Retinal pigment epithelial cell (primary cell): Measurements from ENCODE around the gene MAN1C1.

Source experiments
- DNase-seq: peaks from one replicate; pipeline ENCODE4 v3.0.0-alpha.2; 2010; ENCODE audit warnings: low read depth
- H3K4me3 ChIP-seq: 2 replicates; pipeline ENCODE4 v1.5.1; 2011; ENCODE audit warnings: mild to moderate bottlenecking, low read length, control low read depth, moderate library complexity
- TF ChIP-seq, protein P1 (sequence below): conservative IDR thresholded peaks from 2 replicates; pipeline ENCODE4 v1.5.1; 2011; ENCODE audit warnings: low read depth, low read length, control low read depth, inconsistent platforms

MAN1C1 gene

DNA sequence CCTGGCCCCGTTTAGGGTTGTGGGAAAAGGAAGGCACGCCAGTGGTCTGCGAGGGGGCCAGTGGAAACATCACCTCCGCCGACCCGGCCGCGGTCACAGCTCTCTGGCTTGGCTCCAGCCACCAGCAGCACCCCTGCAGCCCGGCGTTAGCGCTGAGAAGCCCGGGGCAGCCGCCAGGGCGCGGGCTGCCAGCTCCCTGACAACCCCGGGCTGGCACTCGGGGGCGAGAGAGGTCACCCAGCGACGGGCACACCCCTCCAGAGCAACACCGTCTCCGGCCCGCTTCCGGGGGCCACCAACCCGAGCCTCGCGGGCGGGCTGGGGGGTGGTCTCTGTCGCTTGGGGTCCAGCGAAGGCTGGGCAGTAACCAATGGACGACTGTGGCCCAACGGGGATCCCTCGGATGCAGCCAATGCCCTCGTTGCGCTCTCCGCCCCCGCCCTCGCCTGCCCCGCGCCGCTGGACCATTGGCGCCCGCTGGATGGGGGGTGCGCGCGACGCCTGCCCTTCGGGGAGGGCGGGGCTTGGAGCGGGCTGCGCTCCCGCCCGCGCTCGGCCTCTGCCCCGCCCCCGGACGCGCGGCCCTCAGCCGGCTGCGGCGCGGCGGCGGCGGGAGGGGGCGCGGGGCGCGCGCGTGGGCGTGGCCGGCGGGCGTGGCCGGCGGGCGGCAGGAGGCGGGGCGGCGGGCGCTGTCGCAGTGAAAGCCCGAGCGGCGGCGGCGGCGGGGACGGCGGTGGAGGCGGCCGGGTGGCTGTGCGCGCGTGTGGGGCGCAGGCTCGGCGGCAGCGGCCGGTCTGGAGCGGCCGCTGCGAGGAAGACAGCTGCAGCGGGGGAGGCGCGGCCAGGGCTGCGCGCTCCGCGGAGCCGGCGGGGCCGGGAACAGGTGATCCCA is at the start of gene MAN1C1:
Gene MAN1C1 (plus strand): TSS at position 697 of the 892 bp plus-strand sequence. CDS start 1,007 bp downstream, outside the sequence.
- TF ChIP-seq, protein P1, sequence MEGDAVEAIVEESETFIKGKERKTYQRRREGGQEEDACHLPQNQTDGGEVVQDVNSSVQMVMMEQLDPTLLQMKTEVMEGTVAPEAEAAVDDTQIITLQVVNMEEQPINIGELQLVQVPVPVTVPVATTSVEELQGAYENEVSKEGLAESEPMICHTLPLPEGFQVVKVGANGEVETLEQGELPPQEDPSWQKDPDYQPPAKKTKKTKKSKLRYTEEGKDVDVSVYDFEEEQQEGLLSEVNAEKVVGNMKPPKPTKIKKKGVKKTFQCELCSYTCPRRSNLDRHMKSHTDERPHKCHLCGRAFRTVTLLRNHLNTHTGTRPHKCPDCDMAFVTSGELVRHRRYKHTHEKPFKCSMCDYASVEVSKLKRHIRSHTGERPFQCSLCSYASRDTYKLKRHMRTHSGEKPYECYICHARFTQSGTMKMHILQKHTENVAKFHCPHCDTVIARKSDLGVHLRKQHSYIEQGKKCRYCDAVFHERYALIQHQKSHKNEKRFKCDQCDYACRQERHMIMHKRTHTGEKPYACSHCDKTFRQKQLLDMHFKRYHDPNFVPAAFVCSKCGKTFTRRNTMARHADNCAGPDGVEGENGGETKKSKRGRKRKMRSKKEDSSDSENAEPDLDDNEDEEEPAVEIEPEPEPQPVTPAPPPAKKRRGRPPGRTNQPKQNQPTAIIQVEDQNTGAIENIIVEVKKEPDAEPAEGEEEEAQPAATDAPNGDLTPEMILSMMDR, result peak; percentile 51
- peak; percentile 48 for DNase-seq
- H3K4me3 ChIP-seq, result peak within 1 kb of the TSS; percentile 60

DNA sequence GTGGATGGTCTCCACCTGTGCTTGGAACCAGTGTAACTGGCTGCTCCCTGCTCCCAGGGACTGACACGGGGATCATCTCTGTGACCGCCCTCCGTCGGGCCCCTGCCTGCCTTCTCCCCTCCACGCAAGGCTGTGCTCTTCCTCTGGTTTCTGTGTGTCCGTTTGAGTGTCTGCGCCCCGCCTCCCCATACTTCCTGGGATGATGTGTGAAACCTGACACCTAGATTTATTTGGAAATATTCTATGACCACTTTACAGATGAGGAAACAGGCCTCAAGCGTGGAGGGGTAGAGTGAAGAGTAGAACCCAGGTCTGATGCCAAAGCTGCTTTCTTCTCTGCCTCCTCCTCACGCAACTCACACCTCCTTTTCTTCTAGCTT is 48.9 kb upstream of the MAN1C1 start:
- no peak for DNase-seq
- H3K4me3 ChIP-seq, result no peak overlapping the region
- TF ChIP-seq, protein P1, result no peak

DNA sequence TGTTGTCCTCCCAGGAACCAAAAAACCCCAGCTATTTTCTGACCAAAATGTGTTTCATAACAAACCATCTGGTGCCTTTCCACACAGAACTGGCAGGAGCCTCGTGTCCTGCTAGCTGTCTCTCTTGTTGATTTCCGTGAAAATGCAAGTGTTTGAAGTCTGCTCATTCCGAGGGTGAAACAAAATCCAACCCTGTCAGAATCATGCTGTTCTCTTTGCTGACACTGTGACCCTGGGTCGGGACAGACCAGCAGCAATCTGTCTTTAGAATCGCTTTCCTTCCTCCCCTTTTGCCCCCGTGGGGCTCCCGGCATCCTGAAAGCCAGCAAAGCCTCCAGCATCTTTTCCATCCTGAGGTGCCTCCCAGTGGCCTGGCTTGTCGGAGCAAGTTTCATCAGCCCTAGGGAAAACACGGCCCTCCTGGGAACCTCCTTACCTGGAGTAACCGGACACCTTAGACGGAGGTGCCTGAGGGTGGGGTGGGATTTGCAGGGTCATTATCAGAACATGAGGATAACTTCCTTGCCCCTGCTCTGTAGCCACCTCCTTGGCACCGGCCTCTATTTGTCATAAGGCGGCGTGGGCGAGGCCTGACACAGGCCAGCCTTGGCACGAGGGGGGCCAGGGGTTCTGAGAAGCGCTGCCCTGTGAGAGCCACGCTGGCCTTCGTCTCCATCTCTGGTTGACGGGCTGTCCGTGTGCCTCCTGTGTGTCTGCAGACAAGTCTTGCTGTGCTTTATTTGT is 48.3 kb upstream of the MAN1C1 start:
- DNase-seq, result no peak
- H3K4me3 ChIP-seq, result no peak overlapping the region
- TF ChIP-seq, protein P1, result peak; percentile 19

DNA sequence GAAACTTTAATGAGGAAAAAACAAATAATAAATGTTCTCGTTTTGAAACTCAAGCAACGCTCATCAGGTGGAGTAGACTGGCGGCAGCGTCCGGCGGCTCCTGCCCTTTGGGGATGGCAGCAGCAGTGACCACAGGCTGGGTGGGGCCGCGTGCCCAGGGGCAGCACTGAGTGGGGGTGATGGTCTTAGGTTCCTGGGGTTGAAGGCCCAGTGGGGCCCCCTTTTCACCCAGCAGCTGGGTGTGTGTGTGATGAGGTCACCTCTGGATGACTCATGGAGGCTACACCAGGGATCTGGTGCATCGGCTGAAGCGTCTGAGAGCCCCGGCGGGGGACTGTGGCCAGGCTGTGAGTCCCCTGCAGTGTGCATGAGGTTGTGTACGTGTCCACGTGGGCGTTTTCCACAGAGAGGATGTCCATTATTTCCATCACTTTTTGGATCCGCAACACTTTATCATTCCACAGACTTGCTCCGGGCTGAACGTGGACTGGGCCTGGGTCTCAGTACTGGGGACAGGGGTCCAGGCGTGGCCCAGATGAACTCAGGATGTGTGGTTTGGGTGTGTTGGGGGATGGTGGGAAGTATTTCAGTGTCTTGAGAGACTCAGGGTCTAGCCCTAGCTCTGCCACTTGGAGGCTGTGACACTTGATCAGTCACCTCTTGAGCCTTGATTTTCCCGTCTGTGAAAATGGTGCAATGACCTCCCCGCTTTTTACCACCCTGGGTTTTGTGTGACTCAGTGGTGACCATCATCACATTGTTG is 47.6 kb upstream of the MAN1C1 start:
- peak; percentile 76 for DNase-seq
- H3K4me3 ChIP-seq, result no peak overlapping the region
- TF ChIP-seq, protein P1, result no peak

DNA sequence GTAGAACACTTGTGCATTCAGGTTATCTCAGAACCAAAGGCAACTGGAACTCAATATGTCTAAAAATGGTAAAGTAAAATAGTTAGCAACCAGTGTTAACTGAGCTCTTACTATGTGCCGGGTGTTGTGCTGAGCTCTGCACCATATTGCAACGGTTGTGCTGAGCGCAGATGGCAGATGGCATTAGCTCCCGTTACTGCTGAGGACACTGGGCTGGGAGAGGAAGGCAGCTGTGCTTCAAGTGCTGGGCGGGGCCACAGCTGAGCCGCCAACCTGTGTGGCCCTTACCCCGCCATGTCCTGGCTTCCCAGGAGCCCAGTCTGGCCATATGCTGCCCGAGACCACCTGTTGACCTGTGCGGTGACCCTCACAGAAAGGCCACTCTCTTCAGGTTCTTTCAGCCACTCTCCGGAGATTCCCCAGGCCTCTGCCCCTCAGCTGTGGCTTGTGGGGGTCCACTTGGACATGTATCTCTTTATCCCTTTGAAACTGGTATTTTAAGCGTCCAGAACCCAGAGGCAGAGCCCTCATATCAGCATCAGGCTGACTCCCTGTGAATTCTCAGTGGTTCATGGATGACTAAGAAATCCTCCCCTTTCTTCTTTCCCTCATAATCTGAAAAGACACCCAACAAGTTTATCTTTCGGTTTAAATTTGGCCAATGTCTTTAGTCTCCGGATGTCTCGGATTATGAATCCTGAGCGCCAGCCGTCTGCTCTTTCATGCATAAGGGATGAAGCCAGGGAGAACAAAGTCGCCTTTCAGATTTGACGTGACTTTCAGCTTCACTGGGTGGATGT is 46.8 kb upstream of the MAN1C1 start:
- TF ChIP-seq, protein P1, result no peak
- DNase-seq, result no peak
- H3K4me3 ChIP-seq, result no peak overlapping the region

DNA sequence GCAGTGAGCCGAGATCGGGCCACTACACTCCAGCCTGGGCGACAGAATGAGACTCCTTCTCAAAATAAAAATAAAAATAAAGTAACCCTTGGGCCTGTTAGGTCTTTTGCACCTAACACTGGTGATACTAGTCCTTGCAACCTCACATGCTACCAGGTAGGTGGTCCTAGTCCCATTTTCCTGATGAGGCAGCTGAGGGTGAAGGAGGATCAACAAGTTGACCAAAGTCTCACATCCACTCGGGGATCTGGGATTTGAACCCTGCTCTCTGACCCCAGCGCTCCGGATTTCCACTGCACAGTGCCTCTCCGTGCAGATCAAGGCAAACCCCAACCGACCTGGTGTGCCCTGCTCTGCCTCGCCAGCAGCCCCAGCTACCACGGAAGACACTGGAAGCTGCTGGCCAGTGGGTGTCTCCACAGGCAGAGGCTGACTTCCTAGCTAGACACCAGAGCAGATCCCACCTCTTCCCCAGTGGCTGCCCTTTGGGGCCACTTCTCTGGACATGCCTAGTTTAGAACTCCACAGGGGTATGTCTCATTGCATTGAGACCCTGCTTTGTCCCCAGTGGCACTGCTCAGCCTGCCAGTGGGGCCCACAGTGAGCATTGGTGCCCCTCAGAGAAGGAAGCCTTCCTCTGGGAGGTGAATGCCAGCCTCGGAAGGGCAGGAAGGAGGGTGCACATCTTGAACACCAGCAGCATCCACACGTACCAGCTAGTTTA is 45.6 kb upstream of the MAN1C1 start:
- no peak for DNase-seq
- no peak overlapping the region for H3K4me3 ChIP-seq
- TF ChIP-seq, protein P1, result no peak
